H9 (cell line): ENCODE results near the gene CCBE1. TPM values are rescaled to one million over a fixed set of nuclear protein-coding genes. Genes with fewer than 3 reads are reported as not detected.

ENCODE experiments used
- DNase-seq: peaks from one replicate; pipeline ENCODE4 v3.0.0-alpha.2; 2017
- H2AFZ ChIP-seq: one replicate; pipeline ENCODE4 v1.6.1; 2013; ENCODE audit warnings: mild to moderate bottlenecking, low read length, control low read depth, moderate library complexity
- H2AK5ac ChIP-seq: 2 replicates; pipeline ENCODE4 v1.6.1; 2013; ENCODE audit warnings: low read length, control low read depth, mixed read lengths; ENCODE audit not compliant: insufficient read length
- H2BK120ac ChIP-seq: one replicate; pipeline ENCODE4 v1.6.1; 2013; ENCODE audit warnings: low read depth, mild to moderate bottlenecking, low read length, control low read depth, inconsistent platforms; ENCODE audit not compliant: poor library complexity, severe bottlenecking
- H2BK12ac ChIP-seq: 2 replicates; pipeline ENCODE4 v1.6.1; 2013; ENCODE audit warnings: low read length, control low read depth, mixed read lengths, low read depth; ENCODE audit not compliant: insufficient read length
- H2BK15ac ChIP-seq: 2 replicates; pipeline ENCODE4 v1.6.1; 2013; ENCODE audit warnings: low read depth, low read length, control low read depth
- H2BK20ac ChIP-seq: one replicate; pipeline ENCODE4 v1.6.1; 2013; ENCODE audit warnings: low read depth, mild to moderate bottlenecking, low read length, control low read depth, inconsistent platforms; ENCODE audit not compliant: poor library complexity, severe bottlenecking
- H2BK5ac ChIP-seq: 2 replicates; pipeline ENCODE4 v1.6.1; 2013; ENCODE audit warnings: low read length, control low read depth, mixed read lengths; ENCODE audit not compliant: insufficient read length
- H3K14ac ChIP-seq: 2 replicates; pipeline ENCODE4 v1.6.1; 2013; ENCODE audit warnings: low read length, control low read depth; ENCODE audit not compliant: insufficient read depth
- H3K18ac ChIP-seq: 2 replicates; pipeline ENCODE4 v1.6.1; 2013; ENCODE audit warnings: low read depth, mild to moderate bottlenecking, mixed read lengths, low read length, control low read depth; ENCODE audit not compliant: insufficient read length
- H3K23ac ChIP-seq: 2 replicates; pipeline ENCODE4 v1.6.1; 2013; ENCODE audit warnings: low read length, control low read depth, mixed read lengths, low read depth; ENCODE audit not compliant: insufficient read length
- H3K23me2 ChIP-seq: 2 replicates; pipeline ENCODE4 v1.6.1; 2013; ENCODE audit warnings: low read depth, mild to moderate bottlenecking, mixed read lengths, low read length, control low read depth; ENCODE audit not compliant: insufficient read length, poor library complexity, severe bottlenecking
- H3K27ac ChIP-seq: 2 replicates; pipeline ENCODE4 v1.5.1; 2013; ENCODE audit warnings: low read length, control low read depth, mixed read lengths, low read depth; ENCODE audit not compliant: insufficient read length
- H3K27me3 ChIP-seq: 2 replicates; pipeline ENCODE4 v1.6.1; 2013; ENCODE audit warnings: low read length, control low read depth, inconsistent platforms; ENCODE audit not compliant: insufficient read depth
- H3K4ac ChIP-seq: 2 replicates; pipeline ENCODE4 v1.6.1; 2013; ENCODE audit warnings: low read depth, mild to moderate bottlenecking, control low read depth, inconsistent platforms, low read length, moderate library complexity
- H3K4me1 ChIP-seq: 2 replicates; pipeline ENCODE4 v1.6.1; 2013; ENCODE audit warnings: low read length, control low read depth, inconsistent platforms; ENCODE audit not compliant: insufficient read depth
- H3K4me2 ChIP-seq: 2 replicates; pipeline ENCODE4 v1.6.1; 2013; ENCODE audit warnings: low read length, control low read depth, mixed read lengths; ENCODE audit not compliant: insufficient read length, insufficient read depth
- H3K56ac ChIP-seq: 2 replicates; pipeline ENCODE4 v1.6.1; 2013; ENCODE audit warnings: low read depth, mild to moderate bottlenecking, mixed read lengths, low read length, control low read depth; ENCODE audit not compliant: insufficient read length
- H3K79me1 ChIP-seq: 2 replicates; pipeline ENCODE4 v1.6.1; 2013; ENCODE audit warnings: low read depth, mild to moderate bottlenecking, moderate library complexity, low read length, control low read depth, inconsistent platforms; ENCODE audit not compliant: insufficient read depth, poor library complexity, severe bottlenecking
- H3K79me2 ChIP-seq: 2 replicates; pipeline ENCODE4 v1.6.1; 2013; ENCODE audit warnings: low read length, control low read depth, inconsistent platforms; ENCODE audit not compliant: insufficient read depth
- H3K9ac ChIP-seq: 2 replicates; pipeline ENCODE4 v1.6.1; 2013; ENCODE audit warnings: low read length, control low read depth, mixed read lengths; ENCODE audit not compliant: insufficient read length; ENCODE audit errors: extremely low read depth
- H3K9me3 ChIP-seq: one replicate; pipeline ENCODE4 v1.6.1; 2013; ENCODE audit warnings: low read depth, low read length, inconsistent platforms; ENCODE audit not compliant: control insufficient read depth
- H3T11ph ChIP-seq: one replicate; pipeline ENCODE4 v1.6.1; 2013; ENCODE audit warnings: mild to moderate bottlenecking, low read length, control low read depth, inconsistent platforms
- H4K20me1 ChIP-seq: one replicate; pipeline ENCODE4 v1.6.1; 2013; ENCODE audit not compliant: control insufficient read depth, insufficient read length, insufficient read depth
- H4K5ac ChIP-seq: 2 replicates; pipeline ENCODE4 v1.6.1; 2013; ENCODE audit warnings: low read depth, mild to moderate bottlenecking, mixed read lengths, low read length, control low read depth; ENCODE audit not compliant: insufficient read length
- H4K8ac ChIP-seq: replicated peaks from 2 replicates; pipeline ENCODE4 v1.6.1; 2013; ENCODE audit warnings: low read length, control low read depth, mixed read lengths, low read depth; ENCODE audit not compliant: insufficient read length
- H4K91ac ChIP-seq: 2 replicates; pipeline ENCODE4 v1.6.1; 2013; ENCODE audit warnings: low read depth, mild to moderate bottlenecking, moderate library complexity, mixed read lengths, low read length, control low read depth; ENCODE audit not compliant: insufficient read length
- H3K27ac Mint-ChIP-seq, 3 experiments: 2 replicates in 2 of 3; 3 replicates in 1 of 3; pipeline ENCODE4 v1.8.0; 2020 to 2021; ENCODE audit warnings: mixed read lengths in 3 of 3, mild to moderate bottlenecking in 1 of 3, moderate library complexity in 1 of 3
- H3K27me3 Mint-ChIP-seq: 2 replicates; pipeline ENCODE4 v1.8.0; 2021; ENCODE audit warnings: low read depth, mild to moderate bottlenecking, moderate library complexity, mixed read lengths
- H3K36me3 Mint-ChIP-seq, 3 experiments: 2 replicates in 2 of 3; 3 replicates in 1 of 3; pipeline ENCODE4 v1.8.0; 2020 to 2021; ENCODE audit warnings: low read depth in 3 of 3, mixed read lengths in 3 of 3; ENCODE audit not compliant: insufficient read depth in 1 of 3
- H3K4me1 Mint-ChIP-seq, 2 experiments: 2 replicates each; pipeline ENCODE4 v1.8.0; 2020; ENCODE audit warnings: mixed read lengths in 2 of 2
- H3K4me3 Mint-ChIP-seq, 2 experiments: 2 replicates in 1 of 2; 3 replicates in 1 of 2; pipeline ENCODE4 v1.8.0; 2020 to 2021; ENCODE audit warnings: mild to moderate bottlenecking in 2 of 2, mixed read lengths in 2 of 2, moderate library complexity in 1 of 2
- H3K9me3 Mint-ChIP-seq, 2 experiments: 2 replicates in 1 of 2; 3 replicates in 1 of 2; pipeline ENCODE4 v1.8.0; 2020; ENCODE audit warnings: mild to moderate bottlenecking in 2 of 2, mixed read lengths in 2 of 2, moderate library complexity in 1 of 2
- CTCF ChIP-seq: fragments of 200-600 bp; sonication (generic); conservative IDR thresholded peaks from 3 replicates; pipeline ENCODE4 v1.8.0; 2021; ENCODE audit warnings: antibody characterized with exemption, mild to moderate bottlenecking
- WGBS: extraction: QIAGEN DNeasy Blood & Tissue Kit; methylation state at CpG from one replicate; pipeline ENCODE4 v1.1.7; 2013; ENCODE audit warnings: missing lambda C conversion rate, low lambda C conversion rate, mixed read lengths; ENCODE audit not compliant: insufficient read length; ENCODE audit errors: extremely low coverage; 5-methylcytosine and 5-hydroxymethylcytosine counted together
- total RNA-seq: library from RNA; stranded (reverse); gene quantifications from 2 replicates; pipeline ENCODE4 v1.2.1, GENCODE V29; 2021

CCBE1 gene
- total RNA-seq, 1 experiment from 2014 or later, result 0.39 TPM

GRCh38 chr18:59696311-59697235 lies 650 bp downstream of the CCBE1 start:
- H3K27me3 ChIP-seq, result peaks cover 25% of the 10 kb centered on the region
- peaks cover 18% of the 10 kb centered on the region for H3K23me2 ChIP-seq
- H3K4ac ChIP-seq, result no peak overlapping the region
- peak overlapping the region; percentile 64 for H3K4me2 ChIP-seq
- H3K79me2 ChIP-seq, result no peaks in the 10 kb centered on the region
- peak; percentile 74 for DNase-seq
- H3K27ac Mint-ChIP-seq, result no peak overlapping the region
- no peak overlapping the region for H3K56ac ChIP-seq
- no peak overlapping the region for H2AFZ ChIP-seq
- peak overlapping the region; percentile 28 for H3K9ac ChIP-seq
- no peaks in the 10 kb centered on the region for H3K9me3 ChIP-seq
- H3K27ac ChIP-seq, result no peak overlapping the region
- H2BK15ac ChIP-seq, result no peak overlapping the region
- no peak overlapping the region for H2BK20ac ChIP-seq
- H3K27me3 Mint-ChIP-seq, result peaks cover 84% of the 10 kb centered on the region
- H3K9me3 Mint-ChIP-seq, result no peaks in the 10 kb centered on the region; a peak in 1 of 5 replicates
- peak overlapping the region; percentile 39 for H3K14ac ChIP-seq
- peaks cover 11% of the 10 kb centered on the region; the same call in 1 of the 2 replicates for H3K4me1 ChIP-seq
- TF ChIP-seq CTCF, result no peak
- no peak overlapping the region for H2BK120ac ChIP-seq
- peak overlapping the region; percentile 66 to 81 for H3K4me3 Mint-ChIP-seq
- no peak overlapping the region for H4K91ac ChIP-seq
- H3K18ac ChIP-seq, result peak overlapping the region; percentile 28
- H2BK12ac ChIP-seq, result no peak overlapping the region
- H4K8ac ChIP-seq, result no peak overlapping the region
- H4K20me1 ChIP-seq, result no peaks in the 10 kb centered on the region
- H2BK5ac ChIP-seq, result no peak overlapping the region
- no CpG with 5 or more reads among the region's 79 CpGs for WGBS
- peak overlapping the region; percentile 36 for H3K23ac ChIP-seq
- H3K36me3 Mint-ChIP-seq, result no peaks in the 10 kb centered on the region; a peak in 2 of 7 replicates
- no peak overlapping the region for H2AK5ac ChIP-seq
- no peak overlapping the region for H3T11ph ChIP-seq
- H4K5ac ChIP-seq, result no peak overlapping the region
- H3K4me1 Mint-ChIP-seq, result peaks cover 43% of the 10 kb centered on the region in 2 experiments
- H3K79me1 ChIP-seq, result no peaks in the 10 kb centered on the region
